ENCODE data around the gene SEC16B.

SEC16B gene

DNA sequence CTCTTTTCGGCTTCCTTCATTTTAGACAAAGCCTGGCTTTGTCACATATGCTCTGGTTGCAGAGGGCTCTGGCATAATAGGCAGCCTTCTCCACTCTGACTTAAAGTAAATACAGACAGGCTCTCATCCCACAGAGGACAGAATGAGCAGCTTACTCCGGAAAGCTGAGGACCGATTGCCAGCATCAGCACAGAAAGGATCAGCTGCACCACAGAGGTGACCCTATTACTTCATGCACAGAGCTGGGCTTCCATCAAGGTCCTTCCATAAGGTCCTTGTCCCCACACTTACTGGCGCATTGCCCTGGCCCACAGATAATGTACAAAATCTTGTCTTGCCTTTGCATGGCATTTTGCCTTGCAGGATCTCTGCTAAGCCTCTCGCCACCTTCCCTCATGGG is 67.6 kb downstream of the SEC16B start:
- TF ChIP-seq, protein P1, sequence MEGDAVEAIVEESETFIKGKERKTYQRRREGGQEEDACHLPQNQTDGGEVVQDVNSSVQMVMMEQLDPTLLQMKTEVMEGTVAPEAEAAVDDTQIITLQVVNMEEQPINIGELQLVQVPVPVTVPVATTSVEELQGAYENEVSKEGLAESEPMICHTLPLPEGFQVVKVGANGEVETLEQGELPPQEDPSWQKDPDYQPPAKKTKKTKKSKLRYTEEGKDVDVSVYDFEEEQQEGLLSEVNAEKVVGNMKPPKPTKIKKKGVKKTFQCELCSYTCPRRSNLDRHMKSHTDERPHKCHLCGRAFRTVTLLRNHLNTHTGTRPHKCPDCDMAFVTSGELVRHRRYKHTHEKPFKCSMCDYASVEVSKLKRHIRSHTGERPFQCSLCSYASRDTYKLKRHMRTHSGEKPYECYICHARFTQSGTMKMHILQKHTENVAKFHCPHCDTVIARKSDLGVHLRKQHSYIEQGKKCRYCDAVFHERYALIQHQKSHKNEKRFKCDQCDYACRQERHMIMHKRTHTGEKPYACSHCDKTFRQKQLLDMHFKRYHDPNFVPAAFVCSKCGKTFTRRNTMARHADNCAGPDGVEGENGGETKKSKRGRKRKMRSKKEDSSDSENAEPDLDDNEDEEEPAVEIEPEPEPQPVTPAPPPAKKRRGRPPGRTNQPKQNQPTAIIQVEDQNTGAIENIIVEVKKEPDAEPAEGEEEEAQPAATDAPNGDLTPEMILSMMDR (IDR thresholded peaks at IDR 0.05; ENCODE audit: control insufficient read depth, extremely low read depth, insufficient read depth) = no peak
- no peak overlapping the region for H3K4me3 ChIP-seq (ENCODE audit: low read depth, low read length)
- no peak for DNase-seq (ENCODE audit: low read depth)

GRCh38 chr1:177897998-177898654 is 71.7 kb downstream of the SEC16B start:
- TF ChIP-seq, protein P1 (IDR thresholded peaks at IDR 0.05; ENCODE audit: control insufficient read depth, extremely low read depth, insufficient read depth) = no peak
- DNase-seq (ENCODE audit: low read depth) = peak; percentile 71

DNA sequence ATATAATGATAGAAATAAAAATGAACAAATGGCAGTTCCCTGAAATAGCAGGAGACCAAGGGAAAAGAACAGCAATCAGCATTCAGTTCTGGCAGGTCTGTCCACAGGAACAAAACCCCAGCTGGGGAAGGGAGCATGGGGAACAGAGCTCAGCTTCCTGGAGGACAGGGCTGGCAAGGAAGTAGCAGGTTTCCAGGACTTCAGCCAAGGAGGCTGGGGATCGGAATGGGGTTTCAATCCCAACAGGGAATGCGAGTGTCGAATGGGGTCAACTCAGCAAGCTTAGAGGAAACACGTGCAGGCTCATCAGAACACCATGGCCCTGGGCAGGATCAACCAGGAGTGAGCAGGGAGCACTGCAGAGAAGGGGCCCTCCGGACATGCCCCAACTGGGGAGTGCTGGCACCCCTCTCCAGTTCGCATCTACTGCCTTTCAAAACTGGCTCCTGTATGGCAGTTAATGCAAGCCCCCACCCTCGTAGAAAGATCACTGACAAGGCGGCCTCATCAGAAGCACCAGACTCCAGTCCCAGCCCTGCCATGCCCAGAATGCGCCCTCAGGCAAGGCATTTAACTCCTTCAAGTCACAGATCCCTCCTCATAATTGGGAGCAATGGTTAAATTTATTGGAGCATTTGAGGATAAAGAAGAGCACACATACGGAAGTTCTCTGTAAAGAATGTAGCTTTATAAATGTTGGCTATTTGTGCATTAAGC is 72.4 kb downstream of the SEC16B start:
- H3K4me3 ChIP-seq (ENCODE audit: low read depth, low read length) = no peak overlapping the region
- TF ChIP-seq, protein P1 (IDR thresholded peaks at IDR 0.05; ENCODE audit: control insufficient read depth, extremely low read depth, insufficient read depth) = no peak
- DNase-seq (ENCODE audit: low read depth) = no peak

More at GRCh38 chr1:177897998-177898654, 71.7 kb downstream of the SEC16B start:
- H3K4me3 ChIP-seq (ENCODE audit: low read depth, low read length) = no peak overlapping the region
